Measurements from ENCODE around the gene SPAG16.

DNA sequence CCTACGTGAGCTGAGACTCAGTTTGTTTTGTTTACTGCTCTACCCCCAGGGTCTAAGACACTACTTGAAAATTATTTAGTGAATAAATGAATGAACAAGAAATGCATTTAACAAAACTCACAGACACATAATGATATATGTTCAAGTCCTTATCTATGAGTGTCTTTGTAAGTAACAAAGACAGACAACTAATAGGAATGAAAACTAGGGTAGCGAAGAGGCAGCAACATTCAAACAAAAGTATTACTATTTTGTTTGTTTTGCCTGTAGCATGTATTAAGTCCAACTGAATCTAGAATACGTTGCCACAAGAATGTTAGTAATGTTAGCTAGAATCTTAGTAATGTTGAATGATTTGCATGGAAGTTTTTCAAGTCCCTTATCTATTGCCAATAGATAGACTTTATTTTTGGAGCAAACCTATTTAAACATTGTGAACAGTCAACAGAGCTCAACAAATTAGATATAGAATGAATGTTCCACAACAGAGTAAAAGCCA is 981.8 kb downstream of the SPAG16 start:
- no peak for TF ChIP-seq EZH2 (IDR thresholded peaks at IDR 0.05; ENCODE audit: low read length, missing control alignments)
- TF ChIP-seq, protein P1, sequence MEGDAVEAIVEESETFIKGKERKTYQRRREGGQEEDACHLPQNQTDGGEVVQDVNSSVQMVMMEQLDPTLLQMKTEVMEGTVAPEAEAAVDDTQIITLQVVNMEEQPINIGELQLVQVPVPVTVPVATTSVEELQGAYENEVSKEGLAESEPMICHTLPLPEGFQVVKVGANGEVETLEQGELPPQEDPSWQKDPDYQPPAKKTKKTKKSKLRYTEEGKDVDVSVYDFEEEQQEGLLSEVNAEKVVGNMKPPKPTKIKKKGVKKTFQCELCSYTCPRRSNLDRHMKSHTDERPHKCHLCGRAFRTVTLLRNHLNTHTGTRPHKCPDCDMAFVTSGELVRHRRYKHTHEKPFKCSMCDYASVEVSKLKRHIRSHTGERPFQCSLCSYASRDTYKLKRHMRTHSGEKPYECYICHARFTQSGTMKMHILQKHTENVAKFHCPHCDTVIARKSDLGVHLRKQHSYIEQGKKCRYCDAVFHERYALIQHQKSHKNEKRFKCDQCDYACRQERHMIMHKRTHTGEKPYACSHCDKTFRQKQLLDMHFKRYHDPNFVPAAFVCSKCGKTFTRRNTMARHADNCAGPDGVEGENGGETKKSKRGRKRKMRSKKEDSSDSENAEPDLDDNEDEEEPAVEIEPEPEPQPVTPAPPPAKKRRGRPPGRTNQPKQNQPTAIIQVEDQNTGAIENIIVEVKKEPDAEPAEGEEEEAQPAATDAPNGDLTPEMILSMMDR (conservative IDR thresholded peaks at IDR 0.05 in 1 of 2, IDR thresholded peaks at IDR 0.05 in 1 of 2; ENCODE audit: low read depth in 1 of 2, low read length in 2 of 2): no peak

All from fibroblast of lung (primary cell).